MM.1S (cell line): ENCODE data around the gene LRIT1.

ENCODE experiments used
- EZH2 ChIP-seq: fragments of 300-600 bp; sonication (generic); optimal IDR thresholded peaks from 2 replicates; pipeline ENCODE3; 2017; ENCODE audit warnings: low read depth, mild to moderate bottlenecking, antibody characterized with exemption, low read length, mixed read lengths
- TF ChIP-seq, protein P1 (sequence below): fragments of 300-600 bp; sonication (generic); IDR thresholded peaks from 2 replicates; pipeline ENCODE4 v1.5.1; 2016; ENCODE audit warnings: antibody characterized with exemption, low read length, mixed read lengths

DNA sequence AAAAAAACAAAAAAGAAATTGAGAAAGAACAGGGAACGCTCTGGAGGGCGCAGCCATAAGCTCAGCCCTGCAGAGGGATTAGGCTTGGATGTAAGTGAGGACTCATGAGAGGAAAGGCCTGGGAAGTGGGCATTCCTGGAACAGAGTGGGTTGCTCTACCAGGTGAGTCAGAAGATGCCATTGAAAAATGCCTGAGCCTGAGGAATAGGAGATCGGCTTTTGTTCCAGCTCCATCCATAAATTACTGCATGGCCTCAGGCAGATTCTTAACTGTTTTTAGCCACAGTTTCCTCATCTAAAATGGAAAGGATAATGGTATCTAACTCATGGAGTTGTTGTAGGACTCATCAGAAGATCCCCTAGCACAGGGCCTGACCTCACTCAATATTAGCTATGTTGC is 2.4 kb upstream of the LRIT1 start:
- TF ChIP-seq, protein P1, sequence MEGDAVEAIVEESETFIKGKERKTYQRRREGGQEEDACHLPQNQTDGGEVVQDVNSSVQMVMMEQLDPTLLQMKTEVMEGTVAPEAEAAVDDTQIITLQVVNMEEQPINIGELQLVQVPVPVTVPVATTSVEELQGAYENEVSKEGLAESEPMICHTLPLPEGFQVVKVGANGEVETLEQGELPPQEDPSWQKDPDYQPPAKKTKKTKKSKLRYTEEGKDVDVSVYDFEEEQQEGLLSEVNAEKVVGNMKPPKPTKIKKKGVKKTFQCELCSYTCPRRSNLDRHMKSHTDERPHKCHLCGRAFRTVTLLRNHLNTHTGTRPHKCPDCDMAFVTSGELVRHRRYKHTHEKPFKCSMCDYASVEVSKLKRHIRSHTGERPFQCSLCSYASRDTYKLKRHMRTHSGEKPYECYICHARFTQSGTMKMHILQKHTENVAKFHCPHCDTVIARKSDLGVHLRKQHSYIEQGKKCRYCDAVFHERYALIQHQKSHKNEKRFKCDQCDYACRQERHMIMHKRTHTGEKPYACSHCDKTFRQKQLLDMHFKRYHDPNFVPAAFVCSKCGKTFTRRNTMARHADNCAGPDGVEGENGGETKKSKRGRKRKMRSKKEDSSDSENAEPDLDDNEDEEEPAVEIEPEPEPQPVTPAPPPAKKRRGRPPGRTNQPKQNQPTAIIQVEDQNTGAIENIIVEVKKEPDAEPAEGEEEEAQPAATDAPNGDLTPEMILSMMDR = no peak
- no peak for TF ChIP-seq EZH2
